H1 (cell line): ENCODE measurements around the gene OR9A2. TPM values are rescaled to one million over a fixed set of nuclear protein-coding genes. Genes with fewer than 3 reads are reported as not detected.

Experiments
- CTCF ChIA-PET: fragments of 300-600 bp; sonication (Branson Sonifier 250); formaldehyde crosslinking; loops from one replicate; lab custom pipeline; 2021; ENCODE audit not compliant: partially characterized antibody; lab: Charles Lee
- POLR2A ChIA-PET: fragments of 300-600 bp; sonication (Branson Sonifier 250); formaldehyde crosslinking; loops from one replicate; lab custom pipeline; 2021; ENCODE audit warnings: inconsistent platforms; ENCODE audit not compliant: partially characterized antibody; lab: Charles Lee
- DNase-seq, 2 experiments: peaks; one replicate each; pipeline versions ENCODE4 v3.0.0 to v3.0.0-alpha.2; 2010 to 2022; ENCODE audit warnings: low spot score in 2 of 2, low read depth in 1 of 2, mixed read lengths in 1 of 2
- FAIRE-seq: peaks from 2 replicates; lab custom pipeline; 2011; peaks lifted over from hg19 to GRCh38; lab: Jason Lieb, UNC
- H2AFZ ChIP-seq: 2 replicates; pipeline ENCODE4 v1.8.1; 2012; ENCODE audit warnings: low read length, inconsistent platforms
- H2AK5ac ChIP-seq: 2 replicates; pipeline ENCODE4 v1.6.1; 2013; ENCODE audit warnings: low read depth, low read length
- H2BK120ac ChIP-seq: replicated peaks from 2 replicates; pipeline ENCODE3; 2013; ENCODE audit warnings: low read depth, low read length, inconsistent platforms
- H2BK12ac ChIP-seq: 2 replicates; pipeline ENCODE4 v1.6.1; 2013; ENCODE audit warnings: low read depth, low read length
- H2BK15ac ChIP-seq: 2 replicates; pipeline ENCODE4 v1.6.1; 2013; ENCODE audit warnings: low read length
- H2BK20ac ChIP-seq: 2 replicates; pipeline ENCODE4 v1.6.1; 2013; ENCODE audit warnings: low read length
- H2BK5ac ChIP-seq: 2 replicates; pipeline ENCODE4 v1.6.1; 2013; ENCODE audit warnings: low read depth, low read length
- H3K14ac ChIP-seq: 2 replicates; pipeline ENCODE4 v1.6.1; 2013; ENCODE audit warnings: inconsistent platforms; ENCODE audit not compliant: insufficient read length
- H3K18ac ChIP-seq: 2 replicates; pipeline ENCODE4 v1.6.1; 2013; ENCODE audit warnings: low read length; ENCODE audit errors: extremely low read depth
- H3K23ac ChIP-seq: 2 replicates; pipeline ENCODE4 v1.6.1; 2013; ENCODE audit warnings: inconsistent platforms; ENCODE audit not compliant: insufficient read length
- H3K23me2 ChIP-seq: 2 replicates; pipeline ENCODE4 v1.6.1; 2013; ENCODE audit warnings: low read depth, low read length
- H3K27ac ChIP-seq: 2 replicates; pipeline ENCODE4 v1.6.1; 2011; ENCODE audit warnings: low read depth, low read length, inconsistent platforms
- H3K27me3 ChIP-seq, 4 experiments: replicated peaks in 1 of 4; 1 replicate in 1 of 4; 2 replicates in 3 of 4; pipeline versions ENCODE4 v1.6.1 to v1.8.1; 2011 to 2013; ENCODE audit warnings: low read length in 3 of 4, mild to moderate bottlenecking in 3 of 4, inconsistent platforms in 2 of 4, mixed read lengths in 2 of 4, moderate library complexity in 1 of 4; ENCODE audit not compliant: control insufficient read depth in 3 of 4, insufficient read depth in 3 of 4; ENCODE audit errors: extremely low read depth in 1 of 4
- H3K36me3 ChIP-seq, 4 experiments: 2 replicates each; pipeline versions ENCODE4 v1.6.1 to v1.8.1; 2011 to 2013; ENCODE audit warnings: mild to moderate bottlenecking in 4 of 4, low read length in 3 of 4, moderate library complexity in 2 of 4, control low read depth in 1 of 4, inconsistent platforms in 1 of 4; ENCODE audit not compliant: insufficient read depth in 4 of 4, control insufficient read depth in 2 of 4
- H3K4ac ChIP-seq: replicated peaks from 2 replicates; pipeline ENCODE3; 2013; ENCODE audit warnings: low read length, low read depth, mixed read lengths, inconsistent platforms; ENCODE audit not compliant: insufficient read length
- H3K4me1 ChIP-seq, 4 experiments: replicated peaks in 1 of 4; 1 replicate in 1 of 4; 2 replicates in 3 of 4; pipeline versions ENCODE4 v1.6.1 to v1.8.1; 2011 to 2013; ENCODE audit warnings: low read length in 3 of 4, inconsistent platforms in 2 of 4, mixed read lengths in 1 of 4; ENCODE audit not compliant: insufficient read depth in 4 of 4, control insufficient read depth in 3 of 4
- H3K4me2 ChIP-seq, 2 experiments: 2 replicates each; pipeline versions ENCODE4 v1.6.1 to v1.8.1; 2011 to 2013; ENCODE audit warnings: low read depth in 2 of 2, low read length in 2 of 2, control low read depth in 1 of 2, inconsistent platforms in 1 of 2, mild to moderate bottlenecking in 1 of 2; ENCODE audit not compliant: insufficient read depth in 1 of 2
- H3K4me3 ChIP-seq, 4 experiments: fragments of 200-600, 300-600 bp in 1 of 4; sonication (generic), shearing (Covaris generic), sonication (Bioruptor Twin) in 1 of 4; 2 replicates each; pipeline versions ENCODE4 v1.5.1 to v1.8.1; 2011 to 2016; ENCODE audit warnings: low read length in 4 of 4, low read depth in 3 of 4, control low read depth in 2 of 4, inconsistent platforms in 2 of 4, mild to moderate bottlenecking in 2 of 4, mixed read lengths in 1 of 4, moderate library complexity in 1 of 4; ENCODE audit not compliant: insufficient read depth in 2 of 4; ENCODE audit errors: extremely low read depth in 1 of 4
- H3K56ac ChIP-seq: replicated peaks from 2 replicates; pipeline ENCODE3; 2013; ENCODE audit warnings: low read depth, mild to moderate bottlenecking, mixed read lengths, low read length, inconsistent platforms; ENCODE audit not compliant: insufficient read length
- H3K79me1 ChIP-seq: 2 replicates; pipeline ENCODE4 v1.6.1; 2013; ENCODE audit warnings: low read depth, low read length, control low read depth
- H3K79me2 ChIP-seq, 2 experiments: 2 replicates each; pipeline versions ENCODE4 v1.6.1 to v1.8.1; 2012 to 2013; ENCODE audit warnings: low read length in 2 of 2, mild to moderate bottlenecking in 2 of 2, inconsistent platforms in 1 of 2; ENCODE audit not compliant: insufficient read depth in 2 of 2, control insufficient read depth in 1 of 2
- H3K9ac ChIP-seq, 4 experiments: replicated peaks in 1 of 4; 1 replicate in 1 of 4; 2 replicates in 3 of 4; pipeline versions ENCODE4 v1.6.1 to v1.8.1; 2011 to 2013; ENCODE audit warnings: low read depth in 3 of 4, low read length in 3 of 4, control low read depth in 2 of 4, mild to moderate bottlenecking in 2 of 4, moderate library complexity in 2 of 4, inconsistent platforms in 1 of 4; ENCODE audit errors: extremely low read depth in 1 of 4
- H3K9me3 ChIP-seq, 2 experiments: 2 replicates each; pipeline versions ENCODE4 v1.6.1 to v1.8.1; 2012 to 2013; ENCODE audit warnings: mild to moderate bottlenecking in 2 of 2, moderate library complexity in 2 of 2, control low read depth in 1 of 2, inconsistent platforms in 1 of 2, low read depth in 1 of 2, low read length in 1 of 2, mixed read lengths in 1 of 2; ENCODE audit not compliant: insufficient read depth in 2 of 2
- H4K20me1 ChIP-seq, 2 experiments: replicated peaks in 1 of 2; 2 replicates each; pipeline versions ENCODE3 to v1.8.1; 2011 to 2013; ENCODE audit warnings: inconsistent platforms in 2 of 2, low read length in 2 of 2, mild to moderate bottlenecking in 1 of 2; ENCODE audit not compliant: insufficient read depth in 2 of 2, control insufficient read depth in 1 of 2
- H4K5ac ChIP-seq: 2 replicates; pipeline ENCODE4 v1.6.1; 2013; ENCODE audit warnings: low read length, low read depth, mixed read lengths, inconsistent platforms; ENCODE audit not compliant: insufficient read length
- H4K8ac ChIP-seq: 2 replicates; pipeline ENCODE4 v1.8.0; 2013; ENCODE audit warnings: mild to moderate bottlenecking, moderate library complexity, low read length, inconsistent platforms; ENCODE audit not compliant: insufficient read depth; ENCODE audit errors: extremely low read depth
- H4K91ac ChIP-seq: replicated peaks from 2 replicates; pipeline ENCODE3; 2013; ENCODE audit warnings: low read length, mixed read lengths, inconsistent platforms; ENCODE audit not compliant: insufficient read length
- CREB1 ChIP-seq: IDR thresholded peaks from 2 replicates; pipeline ENCODE4 v1.6.1; 2012; ENCODE audit warnings: inconsistent platforms
- EGR1 ChIP-seq: IDR thresholded peaks from 2 replicates; pipeline ENCODE4 v1.6.1; 2011; ENCODE audit warnings: low read depth, low read length, borderline replicate concordance
- JUND ChIP-seq: IDR thresholded peaks from 2 replicates; pipeline ENCODE4 v1.6.1; 2011; ENCODE audit warnings: mild to moderate bottlenecking, improper control_type of control experiment, low read length
- KDM4A ChIP-seq: IDR thresholded peaks from one replicate; pipeline ENCODE4 v1.7.1; 2012; ENCODE audit warnings: low read depth, mild to moderate bottlenecking, moderate library complexity, low read length, inconsistent platforms; ENCODE audit not compliant: severe bottlenecking
- SIN3A ChIP-seq, 2 experiments: IDR thresholded peaks in 1 of 2; conservative IDR thresholded peaks in 1 of 2; 2 replicates each; pipeline ENCODE4 v1.6.1; 2011 to 2012; ENCODE audit warnings: low read length in 2 of 2, improper control_type of control experiment in 1 of 2, low read depth in 1 of 2, mild to moderate bottlenecking in 1 of 2
- SP4 ChIP-seq: IDR thresholded peaks from 2 replicates; pipeline ENCODE4 v1.6.1; 2012; ENCODE audit warnings: low read length, inconsistent platforms
- WGBS, 2 experiments: shearing (Covaris generic) in 1 of 2; methylation state at CpG; one replicate each; pipeline versions ENCODE4 v1.1.6 to v1.1.7; 2013 to 2015; ENCODE audit warnings: low lambda C conversion rate in 2 of 2, mixed read lengths in 2 of 2, inconsistent platforms in 1 of 2, low coverage in 1 of 2, missing lambda C conversion rate in 1 of 2; ENCODE audit not compliant: insufficient replicate concordance in 2 of 2, insufficient coverage in 1 of 2, insufficient read length in 1 of 2; ENCODE audit errors: extremely low coverage in 1 of 2, missing lambda C conversion rate in 1 of 2; 5-methylcytosine and 5-hydroxymethylcytosine counted together
- polyA plus RNA-seq, 7 experiments: library from polyadenylated mRNA; depleted of rRNA in 3 of 7; stranded (reverse) in 5 of 7; unstranded in 2 of 7; fragments of >200 nt in 5 of 7; fragments of 200-250 nt in 2 of 7; gene quantifications; 1 replicate in 5 of 7; 2 replicates in 1 of 7; 4 replicates in 1 of 7; pipeline versions ENCODE4 v1.2.1 to v1.2.3, GENCODE V29; 2011 to 2013; ENCODE audit warnings: missing spikeins in 2 of 7, mixed read lengths in 2 of 7
- total RNA-seq: library from RNA; stranded (reverse); fragmentation: NEBNext Ultra II Directional; extraction: Animal tissue kit (Norgen Biotek cat#: 25700); gene quantifications from 2 replicates; pipeline ENCODE4 v1.2.1, GENCODE V29; 2021

The OR9A2 gene
- total and polyA plus RNA-seq, 2 of the 8 experiments (the other 6 are each of a cell fraction or from before 2014, with no cell fraction given) = not detected

DNA sequence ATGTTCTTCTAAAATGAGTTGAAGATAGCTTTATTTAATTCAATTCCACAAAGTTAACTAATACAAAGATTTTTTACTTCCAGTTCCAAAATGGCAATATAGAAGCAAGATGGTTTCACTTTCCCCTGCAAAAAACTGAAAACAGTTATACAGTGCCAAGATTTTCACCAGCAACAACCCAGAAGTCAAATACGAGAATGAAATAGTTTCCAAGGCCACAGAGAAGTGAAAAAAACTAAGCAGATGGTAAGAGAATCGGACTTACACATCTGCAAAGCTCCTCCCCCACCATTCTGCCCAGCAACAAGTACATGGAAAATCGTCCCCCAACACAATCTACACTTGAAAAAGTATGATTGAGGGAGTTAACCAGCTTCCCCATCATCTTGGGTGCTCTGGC is 34.5 kb downstream of the OR9A2 start:
- Histone ChIP-seq H3K56ac (no peak overlapping the region), H2BK20ac (no peak overlapping the region), H3K27me3 (no peaks in the 10 kb centered on the region), H4K20me1 (no peaks in the 10 kb centered on the region), H3K18ac (no peak overlapping the region), H3K36me3 (no peaks in the 10 kb centered on the region), H3K9me3 (no peaks in the 10 kb centered on the region), H3K23ac (no peak overlapping the region), H4K91ac (no peak overlapping the region), H3K4me1 (no peaks in the 10 kb centered on the region), H3K23me2 (no peaks in the 10 kb centered on the region), H2BK120ac (no peak overlapping the region), H3K9ac (no peak overlapping the region), H3K4me3 (no peak overlapping the region), H3K14ac (no peak overlapping the region), H2BK5ac (no peak overlapping the region), H4K8ac (no peak overlapping the region), H3K4me2 (no peak overlapping the region), H3K79me2 (no peaks in the 10 kb centered on the region), H2BK12ac (no peak overlapping the region), H4K5ac (no peak overlapping the region), H3K4ac (no peak overlapping the region), H3K27ac (no peak overlapping the region), H3K79me1 (no peaks in the 10 kb centered on the region; the same call in 1 of the 2 replicates), H2BK15ac (no peak overlapping the region), H2AK5ac (no peak overlapping the region), H2AFZ (no peak overlapping the region)
- no peak for FAIRE-seq
- DNase-seq = no peak
- ChIA-PET CTCF (interaction anchor here (0.7 to 5.1 kb wide), 9 partner anchors 9 to 223 kb away, joined by 3 to 33 read pairs (median 5); no protein-coding TSS in a partner anchor), POLR2A (no interaction called here)
- WGBS, 2 experiments = 77% methylated on average over 3 of the region's 3 CpGs; no CpG with 5 or more reads in 1 of the 2 experiments
- TF ChIP-seq EGR1 (no peak), KDM4A (no peak), JUND (no peak), SIN3A (conservative IDR thresholded peaks at IDR 0.05 in 1 of 2, IDR thresholded peaks at IDR 0.05 in 1 of 2; ENCODE audit: low read depth in 1 of 2, low read length in 2 of 2) (no peak), SP4 (no peak), CREB1 (no peak)
